SJSA1 (cell line): ENCODE measurements around the gene SPACA9. TPM values are rescaled to one million over a fixed set of nuclear protein-coding genes. Genes with fewer than 3 reads are reported as not detected.

ENCODE experiments used
- DNase-seq, 2 experiments: peaks; one replicate each; pipeline ENCODE4 v3.0.0-alpha.2; 2015 to 2020; ENCODE audit warnings: low spot score in 2 of 2, low read depth in 1 of 2
- H3K27ac ChIP-seq: fragments of 250-450 bp; sonication (Bioruptor Pico); 2 replicates; pipeline ENCODE4 v1.5.1; 2020; ENCODE audit warnings: mild to moderate bottlenecking, moderate library complexity
- H3K27me3 ChIP-seq: fragments of 250-450 bp; sonication (Bioruptor Pico); replicated peaks from 2 replicates; pipeline ENCODE4 v1.5.1; 2020; ENCODE audit warnings: mild to moderate bottlenecking, moderate library complexity
- H3K36me3 ChIP-seq: fragments of 250-450 bp; sonication (Bioruptor Pico); 2 replicates; pipeline ENCODE4 v1.5.1; 2020; ENCODE audit warnings: mild to moderate bottlenecking
- H3K4me1 ChIP-seq: fragments of 250-450 bp; sonication (Bioruptor Pico); replicated peaks from 2 replicates; pipeline ENCODE4 v1.6.1; 2021; ENCODE audit warnings: mild to moderate bottlenecking
- H3K4me3 ChIP-seq: fragments of 250-450 bp; sonication (Bioruptor Pico); 2 replicates; pipeline ENCODE4 v1.5.1; 2020; ENCODE audit warnings: mild to moderate bottlenecking
- H3K9me3 ChIP-seq: fragments of 250-450 bp; sonication (Bioruptor Pico); replicated peaks from 2 replicates; pipeline ENCODE4 v1.5.1; 2020; ENCODE audit warnings: mild to moderate bottlenecking
- total RNA-seq: library from RNA; depleted of rRNA; stranded (reverse); fragments of >200 nt; shearing (Covaris generic); gene quantifications from 2 replicates; pipeline ENCODE4 v1.2.3, GENCODE V29; 2014

Gene SPACA9
- total RNA-seq, 1 experiment from 2014 or later: 1.2 TPM

GRCh38 chr9:132894346-132894745 lies 15.6 kb downstream of the SPACA9 start:
- Histone ChIP-seq H3K9me3 (no peaks in the 10 kb centered on the region), H3K27me3 (no peaks in the 10 kb centered on the region), H3K36me3 (peaks cover 54% of the 10 kb centered on the region), H3K4me3 (no peak overlapping the region), H3K27ac (no peak overlapping the region), H3K4me1 (no peaks in the 10 kb centered on the region)
- no peak for DNase-seq

GRCh38 chr9:132894862-132895835 lies 16.5 kb downstream of the SPACA9 start:
- Histone ChIP-seq H3K27me3 (no peaks in the 10 kb centered on the region), H3K27ac (no peak overlapping the region), H3K36me3 (peaks cover 62% of the 10 kb centered on the region), H3K4me3 (no peak overlapping the region), H3K9me3 (no peaks in the 10 kb centered on the region), H3K4me1 (no peaks in the 10 kb centered on the region)
- DNase-seq: no peak

- H3K36me3 ChIP-seq: peaks cover 73% of the 10 kb centered on the region
- no peaks in the 10 kb centered on the region for H3K9me3 ChIP-seq
- H3K27ac ChIP-seq: no peak overlapping the region
- no peak overlapping the region for H3K4me3 ChIP-seq
- H3K27me3 ChIP-seq: no peaks in the 10 kb centered on the region
- no peaks in the 10 kb centered on the region for H3K4me1 ChIP-seq
- no peak for DNase-seq
Measured at GRCh38 chr9:132896264-132896663, 17.6 kb downstream of the SPACA9 start.

DNA sequence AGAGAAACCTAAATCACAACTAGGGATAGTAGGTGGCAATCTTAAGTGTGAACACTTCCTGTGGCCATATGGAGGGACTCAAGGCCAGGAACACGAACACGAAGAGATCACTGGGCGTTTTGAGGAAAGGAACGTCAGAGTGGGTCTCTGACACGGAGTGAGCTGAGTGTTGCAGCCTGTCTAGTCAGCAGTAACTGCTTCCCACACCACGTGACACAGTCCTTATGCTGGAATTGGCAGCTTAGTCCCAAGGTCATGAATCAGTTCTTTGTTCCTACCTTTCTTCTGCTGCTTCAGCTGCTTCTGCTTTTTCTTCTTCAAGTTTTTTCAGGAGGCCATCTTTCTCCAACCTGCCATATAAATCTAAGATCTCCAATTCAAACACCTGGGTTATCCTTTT lies 18.2 kb downstream of the SPACA9 start:
- H3K36me3 ChIP-seq: peaks cover 79% of the 10 kb centered on the region
- H3K4me3 ChIP-seq: no peak overlapping the region
- H3K27me3 ChIP-seq: no peaks in the 10 kb centered on the region
- no peak for DNase-seq
- no peaks in the 10 kb centered on the region for H3K9me3 ChIP-seq
- no peaks in the 10 kb centered on the region for H3K4me1 ChIP-seq
- no peak overlapping the region for H3K27ac ChIP-seq

DNA sequence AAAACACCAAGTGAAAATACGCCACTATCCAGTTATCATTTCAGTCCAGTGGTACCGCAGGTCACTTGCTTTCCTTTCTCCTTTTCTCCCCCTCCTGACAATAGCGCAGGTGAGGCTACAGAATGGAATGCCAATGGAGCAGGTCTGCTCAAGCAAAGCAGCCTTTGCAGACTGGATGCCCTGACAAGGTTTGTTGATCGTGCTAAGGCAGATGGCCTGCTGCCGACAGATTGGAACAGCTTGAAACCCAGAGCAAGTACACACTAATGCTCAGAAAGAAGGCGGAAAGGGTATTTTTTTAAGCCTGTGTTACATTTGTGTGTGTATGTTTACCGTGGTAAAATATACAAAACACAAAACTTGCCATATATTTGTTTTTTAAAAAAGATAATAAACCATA lies 19.4 kb downstream of the SPACA9 start:
- H3K4me1 ChIP-seq: no peaks in the 10 kb centered on the region
- peaks cover 91% of the 10 kb centered on the region for H3K36me3 ChIP-seq
- H3K4me3 ChIP-seq: no peak overlapping the region
- H3K9me3 ChIP-seq: no peaks in the 10 kb centered on the region
- no peaks in the 10 kb centered on the region for H3K27me3 ChIP-seq
- no peak for DNase-seq
- no peak overlapping the region for H3K27ac ChIP-seq

GRCh38 chr9:132901858-132902831 lies 23.4 kb downstream of the SPACA9 start:
- H3K9me3 ChIP-seq: no peaks in the 10 kb centered on the region
- no peaks in the 10 kb centered on the region for H3K27me3 ChIP-seq
- H3K4me1 ChIP-seq: no peaks in the 10 kb centered on the region
- H3K27ac ChIP-seq: no peak overlapping the region
- peaks cover 94% of the 10 kb centered on the region for H3K36me3 ChIP-seq
- H3K4me3 ChIP-seq: no peak overlapping the region
- DNase-seq: peak; percentile 58 to 74

DNA sequence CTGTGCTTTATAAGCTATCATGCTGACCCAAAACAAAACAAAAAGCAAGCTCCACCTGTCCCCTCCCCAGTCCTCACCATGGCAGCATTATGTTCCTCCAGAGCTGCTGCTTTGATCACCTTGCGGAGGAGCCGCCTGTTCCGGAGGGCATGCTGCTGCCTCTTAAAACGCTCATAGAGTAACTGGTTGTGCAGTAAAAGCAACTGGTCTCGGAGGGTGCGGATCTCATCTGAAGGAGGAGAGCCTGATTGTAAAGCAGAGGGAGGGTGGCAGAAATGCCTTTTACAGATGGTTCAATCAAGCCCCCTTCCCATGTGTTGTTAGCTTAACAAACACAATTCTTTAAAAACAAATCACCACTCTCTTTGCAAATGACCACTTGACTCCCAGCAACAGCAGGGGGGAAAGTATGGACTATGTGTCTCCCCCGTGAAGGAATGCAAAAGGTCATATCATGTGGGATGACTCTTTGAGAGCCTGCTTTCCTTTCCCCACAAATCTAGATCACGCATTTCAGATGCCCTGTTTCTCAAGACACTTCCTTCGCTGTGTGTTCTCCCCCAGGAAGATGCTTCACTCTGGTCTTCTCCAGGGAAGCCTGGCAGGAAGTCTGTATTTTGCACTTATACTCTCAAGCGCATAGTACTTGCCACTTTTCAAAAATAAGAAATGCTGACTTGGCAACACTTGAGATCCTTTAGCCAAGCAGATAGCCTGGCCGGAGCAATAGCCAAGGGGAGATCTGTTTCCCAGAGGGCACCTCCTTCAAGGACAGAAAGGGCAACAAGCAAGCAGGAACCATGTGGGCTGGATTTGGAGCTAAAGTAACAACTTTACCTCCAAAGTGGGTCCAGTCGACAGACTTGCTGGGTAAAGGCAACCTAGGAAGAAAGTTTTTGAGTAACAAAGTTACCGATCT lies 25.1 kb downstream of the SPACA9 start:
- H3K27ac ChIP-seq: no peak overlapping the region
- H3K36me3 ChIP-seq: peaks cover 90% of the 10 kb centered on the region
- no peak for DNase-seq

DNA sequence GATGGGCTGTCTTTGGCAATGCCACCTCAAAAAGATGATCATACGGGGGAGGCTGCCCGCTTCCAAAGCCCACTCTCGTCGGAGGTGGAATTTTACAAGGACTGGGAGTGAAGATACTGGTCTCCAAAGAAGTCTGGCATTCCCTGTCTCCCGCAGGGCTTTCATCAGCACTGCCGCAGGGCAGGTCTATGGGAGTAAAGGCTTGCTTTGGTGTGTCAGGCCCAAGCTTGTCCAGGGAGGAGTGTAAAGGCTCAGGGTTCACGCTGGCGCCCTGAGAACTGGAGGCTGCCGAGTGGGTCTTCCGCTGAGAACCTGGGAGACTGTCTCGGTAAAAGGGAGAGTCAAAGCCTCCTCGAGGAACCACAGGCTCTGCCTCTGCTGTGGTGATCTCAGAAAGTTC lies 27.0 kb downstream of the SPACA9 start:
- Histone ChIP-seq H3K9me3 (no peaks in the 10 kb centered on the region), H3K36me3 (peaks cover 88% of the 10 kb centered on the region), H3K27ac (no peak overlapping the region), H3K4me1 (no peaks in the 10 kb centered on the region), H3K4me3 (no peak overlapping the region), H3K27me3 (no peaks in the 10 kb centered on the region)
- DNase-seq: no peak

More for the DNA sequence above, 25.1 kb downstream of the SPACA9 start:
- H3K9me3 ChIP-seq: no peaks in the 10 kb centered on the region
- H3K4me3 ChIP-seq: no peak overlapping the region
- no peaks in the 10 kb centered on the region for H3K4me1 ChIP-seq
- H3K27me3 ChIP-seq: no peaks in the 10 kb centered on the region

GRCh38 chr9:132908635-132909034 lies 29.9 kb downstream of the SPACA9 start:
- Histone ChIP-seq H3K36me3 (peaks cover 82% of the 10 kb centered on the region), H3K4me1 (no peaks in the 10 kb centered on the region), H3K4me3 (no peak overlapping the region), H3K27ac (no peak overlapping the region), H3K9me3 (no peaks in the 10 kb centered on the region), H3K27me3 (no peaks in the 10 kb centered on the region)
- DNase-seq: no peak

DNA sequence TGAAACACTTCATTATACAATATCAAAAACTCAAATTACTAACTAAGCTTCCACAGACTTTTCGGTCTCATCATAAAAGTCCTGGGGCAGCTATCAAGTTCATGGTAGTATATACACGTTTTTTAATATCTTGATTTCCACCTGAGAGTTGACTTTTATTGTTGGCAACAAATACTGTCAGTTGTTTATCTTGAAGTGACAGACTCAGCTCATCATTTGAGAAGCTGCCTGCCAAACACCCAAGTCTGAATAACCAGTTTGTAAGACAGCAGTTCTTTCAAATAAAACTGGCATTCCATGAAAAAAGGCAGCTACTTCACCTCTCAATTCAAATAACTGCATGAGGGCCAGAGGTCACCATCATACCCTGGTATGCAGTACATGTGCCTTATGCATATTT lies 30.6 kb downstream of the SPACA9 start:
- Histone ChIP-seq H3K4me1 (no peaks in the 10 kb centered on the region), H3K4me3 (no peak overlapping the region), H3K27me3 (no peaks in the 10 kb centered on the region), H3K27ac (no peak overlapping the region), H3K9me3 (no peaks in the 10 kb centered on the region), H3K36me3 (peaks cover 80% of the 10 kb centered on the region)
- DNase-seq: no peak

GRCh38 chr9:132910376-132910775 lies 31.7 kb downstream of the SPACA9 start:
- Histone ChIP-seq H3K4me1 (no peaks in the 10 kb centered on the region), H3K27me3 (no peaks in the 10 kb centered on the region), H3K9me3 (no peaks in the 10 kb centered on the region), H3K4me3 (no peak overlapping the region), H3K36me3 (peaks cover 79% of the 10 kb centered on the region), H3K27ac (no peak overlapping the region)
- DNase-seq: no peak

DNA sequence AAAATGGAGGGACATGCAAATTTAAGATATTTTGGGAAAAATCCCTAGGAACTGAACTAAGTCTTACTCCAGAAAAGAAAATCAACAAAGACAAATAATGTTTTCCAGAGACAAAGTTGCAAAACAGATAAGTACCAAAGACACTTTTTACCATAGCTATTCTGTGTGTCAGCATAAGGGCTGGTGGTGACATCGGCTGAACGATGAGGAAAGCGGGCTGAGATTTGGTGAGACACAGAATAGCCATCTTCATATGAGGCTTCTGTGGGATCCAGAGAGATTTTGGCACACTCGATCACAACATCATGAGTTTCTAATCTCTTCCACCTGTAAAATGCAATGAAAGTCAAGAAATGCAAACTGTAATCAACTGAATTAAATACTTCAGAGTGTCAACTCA lies 33.4 kb downstream of the SPACA9 start:
- H3K27ac ChIP-seq: no peak overlapping the region
- H3K36me3 ChIP-seq: peaks cover 81% of the 10 kb centered on the region
- H3K4me3 ChIP-seq: no peak overlapping the region
- H3K27me3 ChIP-seq: no peaks in the 10 kb centered on the region
- H3K4me1 ChIP-seq: no peaks in the 10 kb centered on the region
- DNase-seq: no peak
- H3K9me3 ChIP-seq: no peaks in the 10 kb centered on the region

- Histone ChIP-seq H3K27ac (no peak overlapping the region), H3K9me3 (no peaks in the 10 kb centered on the region), H3K36me3 (peaks cover 89% of the 10 kb centered on the region), H3K4me1 (peaks cover 7% of the 10 kb centered on the region), H3K4me3 (no peak overlapping the region), H3K27me3 (no peaks in the 10 kb centered on the region)
- no peak for DNase-seq
Measured at GRCh38 chr9:132914924-132915323, 36.2 kb downstream of the SPACA9 start.
